Spleen (tissue), 11 donors: ENCODE data around the gene PSMB8. TPM values are rescaled to one million over a fixed set of nuclear protein-coding genes. Genes with fewer than 3 reads are reported as not detected.
A peak's percentile ranks its signal among the peaks of the same experiment; 100 is the strongest.

Experiments
- DNase-seq: peaks from one replicate; pipeline ENCODE4 v3.0.0-alpha.2; 2020
- H3K27ac ChIP-seq, 8 donors: fragments of 200-600 bp; sonication (generic) in 7 of 8; 1 replicate in 4 of 8; 2 replicates in 4 of 8; pipeline versions ENCODE4 v1.5.0 to v1.8.0; 2016 to 2021; ENCODE audit warnings: inconsistent platforms in 4 of 8, mild to moderate bottlenecking in 4 of 8, moderate library complexity in 1 of 8
- H3K27me3 ChIP-seq, 7 donors: fragments of 200-600 bp; sonication (generic) in 6 of 7; replicated peaks in 1 of 7; 1 replicate in 4 of 7; 2 replicates in 3 of 7; pipeline versions ENCODE4 v1.5.0 to v1.8.0; 2016 to 2021; ENCODE audit warnings: inconsistent platforms in 3 of 7, mild to moderate bottlenecking in 1 of 7
- H3K36me3 ChIP-seq, 6 donors: fragments of 200-600 bp; sonication (generic) in 5 of 6; 1 replicate in 4 of 6; 2 replicates in 2 of 6; pipeline versions ENCODE4 v1.5.0 to v1.8.0; 2016 to 2021; ENCODE audit warnings: inconsistent platforms in 2 of 6
- H3K4me1 ChIP-seq, 6 donors: fragments of 200-600 bp; sonication (generic) in 5 of 6; 1 replicate in 3 of 6; 2 replicates in 3 of 6; pipeline versions ENCODE4 v1.5.0 to v1.8.0; 2016 to 2021; ENCODE audit warnings: inconsistent platforms in 3 of 6
- H3K4me3 ChIP-seq, 8 donors: fragments of 200-600 bp; sonication (generic) in 7 of 8; 1 replicate in 4 of 8; 2 replicates in 4 of 8; pipeline versions ENCODE4 v1.5.0 to v1.8.0; 2016 to 2021; ENCODE audit warnings: inconsistent platforms in 4 of 8, mild to moderate bottlenecking in 4 of 8, moderate library complexity in 2 of 8
- H3K9me3 ChIP-seq, 8 donors: fragments of 200-600 bp; sonication (generic) in 7 of 8; 1 replicate in 4 of 8; 2 replicates in 4 of 8; pipeline versions ENCODE4 v1.5.0 to v1.8.0; 2016 to 2021; ENCODE audit warnings: inconsistent platforms in 4 of 8
- CTCF ChIP-seq, 11 experiments: fragments of 200-600 bp in 7 of 11; fragments of 450-650 bp in 4 of 11; sonication (generic) in 4 of 11; IDR thresholded peaks in 8 of 11; conservative IDR thresholded peaks in 3 of 11; 1 replicate in 7 of 11; 2 replicates in 4 of 11; pipeline versions ENCODE4 v1.4.0 to v1.8.0; 2016 to 2021; ENCODE audit warnings: antibody characterized with exemption in 11 of 11, inconsistent platforms in 4 of 11, mild to moderate bottlenecking in 1 of 11
- POLR2A ChIP-seq, 3 donors: fragments of 450-650 bp; IDR thresholded peaks; one replicate each; pipeline ENCODE4 v1.5.1; 2017; ENCODE audit warnings: antibody characterized with exemption in 3 of 3, mild to moderate bottlenecking in 1 of 3
- POLR2AphosphoS5 ChIP-seq, 3 donors: sonication (generic); formaldehyde crosslinking; IDR thresholded peaks; one replicate each; pipeline ENCODE4 v1.5.1; 2017; ENCODE audit warnings: antibody characterized with exemption in 3 of 3
- WGBS, 5 donors: extraction: QIAGEN DNeasy Blood & Tissue Kit in 3 of 5; methylation state at CpG; one replicate each; pipeline versions ENCODE4 v1.1.5 to v1.1.7; 2013 to 2018; 5-methylcytosine and 5-hydroxymethylcytosine counted together
- intact Hi-C: fragments of 100-400 bp; cut with DNase I; formaldehyde crosslinking; loops from one replicate; pipeline ENCODE4 v1.15.0; 2023; ENCODE audit warnings: low total_unique reads
- polyA plus RNA-seq, 3 donors: library from polyadenylated mRNA; stranded (reverse); fragments of 200-250 nt; gene quantifications; one replicate each; pipeline ENCODE4 v1.2.1, GENCODE V29; 2013
- total RNA-seq, 7 donors: library from RNA; depleted of rRNA in 3 of 7; stranded (reverse); fragments of >200 nt in 3 of 7; fragmentation: NEBNext Ultra II Directional in 4 of 7; extraction: Animal tissue kit (Norgen Biotek cat#: 25700) in 4 of 7; gene quantifications; one replicate each; pipeline versions ENCODE4 v1.1.0 to v1.2.1, GENCODE V29; 2016 to 2021
- donor health status: healthy with polysubstance abuse.
- donor health status: DM: no; HTN: no; CAD: no; lungs with moderate emphysema.
- donor health status: DM: no; HTN: no; CAD: no.
- donor health status: Bipolar disorder and iron deficiency.
- donor health status: healthy.
- donor health status: DM: no; HTN: no; CAD: no.
- donor health status: DM: yes; HTN: yes; CAD: no.

The PSMB8 gene
- total and polyA plus RNA-seq, 10 donors, result 109 to 288 (median 155) TPM

GRCh38 chr6:32854376-32855178 is 10.7 kb upstream of the PSMB8 start:
- Histone ChIP-seq H3K4me3 (peak overlapping the region; percentile 68 to 99 (median 96)), H3K4me1 (peaks cover 51 to 85% (median 75%) of the 10 kb centered on the region in 6 donors), H3K27me3 (no peaks in the 10 kb centered on the region), H3K36me3 (peaks cover 0 to 69% (median 53%) of the 10 kb centered on the region in 6 donors), H3K9me3 (no peaks in the 10 kb centered on the region), H3K27ac (peak overlapping the region; percentile 94 to 100 (median 99))
- WGBS, 5 donors, result 1 to 5% (median 5%) methylated on average over 23 to 24 of the region's 24 CpGs
- intact Hi-C loops, result no loop called here
- DNase-seq, result peak; percentile 85
- no peak for TF ChIP-seq POLR2AphosphoS5 (IDR thresholded peaks at IDR 0.05)
- TF ChIP-seq POLR2A (IDR thresholded peaks at IDR 0.05), result no peak
- TF ChIP-seq CTCF (IDR thresholded peaks at IDR 0.05 in 8 of 11, conservative IDR thresholded peaks at IDR 0.05 in 3 of 11), result no peak

- H3K27me3 ChIP-seq, result no peaks in the 10 kb centered on the region
- peaks cover 0 to 69% (median 54%) of the 10 kb centered on the region in 6 donors for H3K36me3 ChIP-seq
- H3K4me3 ChIP-seq, result peak within 1 kb of the TSS; percentile 68 to 99 (median 96)
- intact Hi-C loops, result no loop called here
- peak; percentile 99 for DNase-seq
- peak within 1 kb of the TSS; percentile 94 to 100 (median 99) for H3K27ac ChIP-seq
- H3K9me3 ChIP-seq, result no peaks in the 10 kb centered on the region
- H3K4me1 ChIP-seq, result peaks cover 59 to 85% (median 78%) of the 10 kb centered on the region in 6 donors
- 0% methylated on average over 39 to 68 of the region's 68 CpGs for WGBS, 5 donors
- peak; percentile 84 to 95 (median 90) for TF ChIP-seq POLR2A (IDR thresholded peaks at IDR 0.05)
- peak; percentile 92 to 95 (median 94) for TF ChIP-seq POLR2AphosphoS5 (IDR thresholded peaks at IDR 0.05)
- TF ChIP-seq CTCF (IDR thresholded peaks at IDR 0.05 in 8 of 11, conservative IDR thresholded peaks at IDR 0.05 in 3 of 11), result peak; percentile 86 to 97 (median 95)
These were observed 9.9 kb upstream of the PSMB8 start, which contains the start of the genes PSMB9 and TAP1 for GRCh38 chr6:32853541-32854375. TSS of gene PSMB9 (plus strand) at chr6:32854192. CDS start at chr6:32854230, 38 bp downstream. TSS of gene TAP1 (minus strand) at chr6:32853704. CDS start at chr6:32853636, 68 bp downstream.

- intact Hi-C loops, result no loop called here
- H3K4me1 ChIP-seq, result peaks cover 59 to 85% (median 78%) of the 10 kb centered on the region in 6 donors
- peak overlapping the region; percentile 94 to 100 (median 99) for H3K27ac ChIP-seq
- DNase-seq, result peak; percentile 93
- TF ChIP-seq CTCF (IDR thresholded peaks at IDR 0.05 in 8 of 11, conservative IDR thresholded peaks at IDR 0.05 in 3 of 11) (no peak), POLR2AphosphoS5 (IDR thresholded peaks at IDR 0.05) (no peak), POLR2A (IDR thresholded peaks at IDR 0.05) (no peak)
- no peaks in the 10 kb centered on the region for H3K9me3 ChIP-seq
- peak overlapping the region; percentile 68 to 99 (median 96) for H3K4me3 ChIP-seq
- 0 to 1% (median 0%) methylated on average over 11 to 41 of the region's 41 CpGs for WGBS, 5 donors
- peaks cover 0 to 69% (median 54%) of the 10 kb centered on the region in 6 donors for H3K36me3 ChIP-seq
- H3K27me3 ChIP-seq, result no peaks in the 10 kb centered on the region
These were observed 9.1 kb upstream of the PSMB8 start for GRCh38 chr6:32852844-32853540.
